GM19455 (cell line): ENCODE data around the gene SEMG1.

ENCODE experiments used
- ATAC-seq: cut with Tn5 transposase; IDR thresholded peaks from one replicate; pipeline ENCODE4 v1.9.1; 2021; ENCODE audit not compliant: unreplicated experiment

Gene SEMG1, protein sequence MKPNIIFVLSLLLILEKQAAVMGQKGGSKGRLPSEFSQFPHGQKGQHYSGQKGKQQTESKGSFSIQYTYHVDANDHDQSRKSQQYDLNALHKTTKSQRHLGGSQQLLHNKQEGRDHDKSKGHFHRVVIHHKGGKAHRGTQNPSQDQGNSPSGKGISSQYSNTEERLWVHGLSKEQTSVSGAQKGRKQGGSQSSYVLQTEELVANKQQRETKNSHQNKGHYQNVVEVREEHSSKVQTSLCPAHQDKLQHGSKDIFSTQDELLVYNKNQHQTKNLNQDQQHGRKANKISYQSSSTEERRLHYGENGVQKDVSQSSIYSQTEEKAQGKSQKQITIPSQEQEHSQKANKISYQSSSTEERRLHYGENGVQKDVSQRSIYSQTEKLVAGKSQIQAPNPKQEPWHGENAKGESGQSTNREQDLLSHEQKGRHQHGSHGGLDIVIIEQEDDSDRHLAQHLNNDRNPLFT

GRCh38 chr20:45206725-45207124 lies at the start of gene SEMG1:
TSS of gene SEMG1 (plus strand) at chr20:45207033. CDS start at chr20:45207054, 21 bp downstream.
- no peak for ATAC-seq

DNA sequence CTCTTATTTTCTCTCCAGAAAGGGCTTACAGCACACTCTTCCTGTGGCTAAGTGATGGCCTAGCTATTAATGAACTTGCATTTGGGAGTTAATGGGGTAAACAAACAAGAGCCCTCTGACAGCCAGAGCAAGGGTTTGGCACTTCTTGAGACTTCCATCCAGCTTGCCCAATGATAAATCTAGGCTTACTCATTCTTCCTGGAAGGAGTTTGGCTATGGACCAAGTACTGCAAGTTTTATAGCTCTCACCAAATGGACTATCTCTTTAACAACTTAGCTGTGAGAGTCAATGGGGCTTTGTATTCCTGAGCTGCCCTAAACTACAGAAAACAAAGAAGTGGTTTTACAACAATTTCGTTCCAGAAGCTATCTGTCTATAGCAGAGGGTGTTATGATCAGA lies 48.9 kb upstream of the SEMG1 start:
- ATAC-seq = no peak

- ATAC-seq = no peak
These were observed 43.6 kb upstream of the SEMG1 start for GRCh38 chr20:45163083-45163803.

DNA sequence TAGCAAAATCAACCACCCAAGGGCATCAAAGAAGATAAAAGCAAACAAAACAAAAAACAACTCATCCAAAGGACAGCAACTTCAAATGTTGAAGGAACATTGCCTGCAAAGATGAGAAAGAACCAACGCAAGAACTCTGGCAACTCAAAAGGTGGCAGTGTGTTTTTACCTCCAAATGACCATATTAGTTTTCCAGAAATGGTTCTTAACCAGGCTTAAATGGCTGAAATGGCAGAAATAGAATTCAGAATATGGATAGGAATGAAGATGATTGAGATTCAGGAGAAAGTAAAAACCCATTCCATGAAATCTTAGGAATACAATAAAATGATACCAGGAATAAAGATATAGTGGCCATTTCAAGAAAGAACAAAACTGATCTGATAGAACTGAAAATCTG lies 41.9 kb upstream of the SEMG1 start:
- ATAC-seq = no peak

DNA sequence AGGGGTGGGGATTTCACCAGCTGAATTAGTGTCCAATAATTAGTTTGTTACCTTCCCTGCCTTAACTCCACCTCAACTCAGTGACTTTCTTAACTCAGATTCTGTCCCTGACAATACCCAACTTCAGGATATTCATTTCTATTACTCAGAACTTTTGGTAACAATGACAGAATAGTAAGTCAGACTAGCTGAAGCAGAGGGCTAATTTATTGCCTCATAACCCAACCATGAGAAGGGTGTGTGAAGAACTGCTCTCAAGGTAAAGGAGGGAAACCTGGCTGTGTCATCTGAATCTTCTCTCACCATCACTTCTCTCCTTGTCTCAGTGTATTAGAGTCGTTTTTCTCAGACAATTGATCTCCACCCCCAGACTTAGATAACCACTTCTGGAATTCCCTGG lies 33.3 kb upstream of the SEMG1 start:
- ATAC-seq = no peak

- no peak for ATAC-seq
These were observed 32.1 kb upstream of the SEMG1 start, which contains the start of gene PI3 for GRCh38 chr20:45174434-45175364. TSS of gene PI3 (plus strand) at chr20:45174902. CDS start at chr20:45174923, 21 bp downstream.

DNA sequence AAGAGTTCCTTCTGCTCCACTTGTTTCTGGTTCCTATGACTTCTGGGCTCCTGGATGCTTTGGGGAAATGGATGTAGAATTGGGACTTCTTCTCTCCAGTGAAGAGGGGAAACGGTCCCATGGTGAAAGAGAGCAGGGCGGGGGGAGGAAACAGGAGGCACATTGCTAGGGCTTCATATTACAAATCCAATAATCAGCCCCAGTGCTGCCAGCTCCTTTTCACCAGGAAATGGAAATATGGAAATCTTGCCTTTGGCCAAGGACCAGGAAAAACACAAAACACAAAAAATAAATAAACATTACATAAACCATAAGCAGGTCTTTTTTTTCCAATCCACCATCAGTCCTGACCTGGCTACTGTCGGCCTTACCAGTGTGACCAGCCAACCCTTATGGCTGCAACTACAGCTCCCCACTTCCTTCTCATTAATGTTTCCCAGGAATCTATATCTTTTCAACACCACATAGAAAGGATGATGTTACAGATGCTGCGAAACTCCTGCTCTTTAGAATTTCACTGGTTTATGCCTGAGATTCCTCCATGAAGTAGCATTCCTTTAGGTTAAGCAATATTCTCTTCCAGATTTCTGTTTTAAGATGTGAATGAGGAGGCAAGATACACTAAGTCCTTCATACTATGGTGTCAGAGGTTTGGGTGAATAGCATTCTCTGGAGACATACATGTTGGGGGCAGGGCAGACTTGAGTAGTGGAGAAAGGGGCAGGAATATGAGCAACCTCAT lies 30.1 kb upstream of the SEMG1 start:
- ATAC-seq = no peak

- ATAC-seq = no peak
These were observed 27.7 kb upstream of the SEMG1 start for GRCh38 chr20:45179166-45179565.

GRCh38 chr20:45181639-45182038 lies 25.2 kb upstream of the SEMG1 start:
- ATAC-seq = no peak

DNA sequence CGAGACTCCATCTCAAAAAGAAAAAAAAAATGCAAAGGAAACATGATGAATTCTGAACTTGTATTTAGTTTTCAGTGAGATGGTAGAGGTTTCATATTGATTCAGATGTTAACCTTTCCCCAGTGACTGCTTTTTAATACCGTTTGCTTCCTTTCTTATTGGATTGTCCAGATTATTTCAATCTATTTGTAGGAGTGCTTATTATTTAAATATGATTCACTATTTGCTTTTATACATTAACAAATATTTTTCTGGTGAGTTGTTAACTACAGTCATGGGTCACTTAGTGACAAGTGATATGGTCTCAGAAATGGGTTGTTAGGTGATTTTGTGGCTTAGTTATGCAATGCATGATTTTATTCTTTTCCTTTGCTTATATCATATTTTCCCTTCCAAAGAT lies 23.7 kb upstream of the SEMG1 start:
- no peak for ATAC-seq

GRCh38 chr20:45187693-45188092 lies 19.1 kb upstream of the SEMG1 start:
- ATAC-seq = no peak

DNA sequence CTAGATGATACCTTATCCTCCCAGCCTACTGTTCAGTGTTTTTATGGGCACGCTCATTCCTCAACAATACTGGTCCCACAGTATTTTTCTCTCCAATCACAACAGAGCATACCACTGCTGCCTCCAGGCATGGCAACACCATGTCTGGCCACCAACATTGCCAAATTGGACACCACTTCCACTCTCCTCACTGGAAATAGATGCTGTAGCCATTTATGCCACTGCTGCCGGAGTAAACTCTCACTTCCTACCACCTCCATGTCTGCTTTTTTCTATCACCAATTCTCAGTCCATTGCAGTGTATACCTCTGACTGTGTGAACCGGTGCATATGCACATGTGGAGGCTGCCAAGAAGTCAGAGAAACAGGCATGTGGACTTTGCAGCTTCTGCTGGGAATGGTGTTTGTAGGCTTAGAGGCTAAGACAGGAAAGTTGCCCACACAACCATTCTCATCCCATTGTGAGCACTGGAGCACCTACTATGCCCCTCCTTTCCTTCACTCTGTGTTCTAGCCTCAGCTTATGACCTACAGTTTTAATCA lies 17.7 kb upstream of the SEMG1 start:
- ATAC-seq = no peak

- no peak for ATAC-seq
These were observed 17.0 kb upstream of the SEMG1 start for GRCh38 chr20:45189861-45190260.

- no peak for ATAC-seq
These were observed 14.9 kb upstream of the SEMG1 start for GRCh38 chr20:45191926-45192325.

- ATAC-seq = no peak
These were observed 13.5 kb upstream of the SEMG1 start for GRCh38 chr20:45193331-45193730.

- no peak for ATAC-seq
These were observed 3.1 kb downstream of the SEMG1 start for GRCh38 chr20:45209924-45210323.

GRCh38 chr20:45211569-45212474 lies 5.0 kb downstream of the SEMG1 start:
- ATAC-seq = no peak

GRCh38 chr20:45212836-45213235 lies 6.0 kb downstream of the SEMG1 start:
- ATAC-seq = no peak

DNA sequence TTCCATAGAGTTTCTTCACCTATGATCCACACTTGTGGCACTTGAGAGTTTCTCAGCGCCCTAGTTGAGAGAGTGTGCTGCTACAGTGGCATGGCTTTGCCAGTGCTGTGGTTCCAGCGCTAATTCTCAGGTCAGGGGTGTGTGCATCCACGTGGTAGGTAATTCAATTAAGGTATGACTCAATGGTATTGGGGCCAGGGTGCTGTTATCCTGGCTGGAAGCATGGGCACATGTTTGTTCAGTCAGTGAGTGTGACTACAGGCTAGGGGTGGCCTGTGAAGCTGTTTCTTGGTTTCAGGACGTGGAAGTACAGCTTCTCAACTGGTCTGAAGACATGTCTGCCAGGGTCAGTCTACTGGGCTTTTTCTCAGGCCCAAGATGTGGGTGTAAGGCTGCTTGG lies 11.3 kb downstream of the SEMG1 start:
- no peak for ATAC-seq
